Measurements from ENCODE around the gene RPP38.

Gene RPP38

DNA sequence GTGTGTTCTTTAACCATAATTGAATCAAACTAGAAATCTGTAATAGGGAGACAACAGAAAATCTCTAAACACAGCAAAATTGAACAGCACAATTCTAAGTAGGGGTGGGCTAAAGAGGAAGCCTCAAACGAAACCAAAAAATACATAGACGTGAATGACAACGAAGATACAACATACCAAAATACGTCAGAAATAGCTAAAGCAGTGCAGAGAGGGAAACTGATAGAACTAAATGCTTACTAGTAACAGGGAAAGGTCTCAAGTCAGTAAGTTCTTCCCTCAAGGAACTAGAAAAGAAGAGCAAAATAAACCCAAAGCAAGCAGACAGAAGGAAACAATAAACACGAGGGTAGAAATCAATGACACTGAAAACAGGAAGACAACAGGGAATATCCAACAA lies 19.1 kb downstream of the RPP38 start:
- no peaks in the 10 kb centered on the region for H3K27me3 ChIP-seq (ENCODE audit: control insufficient read depth, insufficient read depth, low read length)
- no peaks in the 10 kb centered on the region for H3K4me1 ChIP-seq (ENCODE audit: control insufficient read depth, insufficient read depth, low read length)
- H3K9ac ChIP-seq (ENCODE audit: low read depth, low read length) = no peak overlapping the region
- no peaks in the 10 kb centered on the region for H3K36me3 ChIP-seq (ENCODE audit: control insufficient read depth, insufficient read depth, low read length)
- no peaks in the 10 kb centered on the region for H3K9me3 ChIP-seq (ENCODE audit: control insufficient read depth, insufficient read depth, low read length)
- H3K4me3 ChIP-seq (ENCODE audit: low read depth, low read length) = no peak overlapping the region

DNA sequence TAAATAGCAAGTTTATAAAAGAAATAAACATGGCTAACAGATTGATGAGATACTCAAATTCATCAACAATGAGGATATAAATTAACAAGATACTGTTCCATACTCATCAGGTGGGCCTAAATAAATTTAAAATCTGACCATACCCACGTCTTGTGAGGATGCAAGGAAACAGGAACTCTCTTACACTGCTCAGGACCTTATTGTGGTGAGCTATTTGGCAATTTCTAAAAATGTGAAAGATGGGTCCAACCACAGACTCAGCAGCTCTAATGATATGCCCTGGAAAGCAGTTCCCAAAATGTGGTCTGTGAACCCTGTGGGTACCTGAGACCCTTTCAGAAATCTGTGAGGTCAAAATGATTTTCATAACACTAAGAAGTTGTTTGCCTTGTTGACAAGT lies 21.5 kb downstream of the RPP38 start:
- Histone ChIP-seq H3K9ac (ENCODE audit: low read depth, low read length) (no peak overlapping the region), H3K27me3 (ENCODE audit: control insufficient read depth, insufficient read depth, low read length) (no peaks in the 10 kb centered on the region), H3K4me1 (ENCODE audit: control insufficient read depth, insufficient read depth, low read length) (no peaks in the 10 kb centered on the region), H3K36me3 (ENCODE audit: control insufficient read depth, insufficient read depth, low read length) (no peaks in the 10 kb centered on the region), H3K9me3 (ENCODE audit: control insufficient read depth, insufficient read depth, low read length) (no peaks in the 10 kb centered on the region), H3K4me3 (ENCODE audit: low read depth, low read length) (no peak overlapping the region)

DNA sequence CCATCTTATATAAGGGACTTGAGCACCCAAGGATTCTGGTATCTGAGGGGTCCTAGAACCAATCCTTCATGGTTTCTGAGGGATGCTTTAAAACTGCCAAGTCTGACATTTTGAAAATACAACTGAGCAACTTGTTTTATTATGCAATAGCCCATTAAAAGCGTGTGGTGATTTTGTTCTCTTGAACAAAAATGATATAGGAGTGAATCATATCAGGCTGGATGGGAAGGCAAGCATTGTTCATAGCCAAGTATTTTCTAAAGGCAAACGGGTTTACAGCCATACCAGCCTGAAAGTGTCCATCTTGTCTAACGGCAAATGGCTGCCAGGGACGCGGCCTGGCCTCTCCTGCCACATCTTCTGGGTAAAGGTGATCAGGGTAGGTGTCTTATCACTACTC lies 23.4 kb downstream of the RPP38 start:
- Histone ChIP-seq H3K36me3 (ENCODE audit: control insufficient read depth, insufficient read depth, low read length) (no peaks in the 10 kb centered on the region), H3K9me3 (ENCODE audit: control insufficient read depth, insufficient read depth, low read length) (no peaks in the 10 kb centered on the region), H3K27me3 (ENCODE audit: control insufficient read depth, insufficient read depth, low read length) (no peaks in the 10 kb centered on the region), H3K4me3 (ENCODE audit: low read depth, low read length) (no peak overlapping the region), H3K4me1 (ENCODE audit: control insufficient read depth, insufficient read depth, low read length) (no peaks in the 10 kb centered on the region), H3K9ac (ENCODE audit: low read depth, low read length) (no peak overlapping the region)

DNA sequence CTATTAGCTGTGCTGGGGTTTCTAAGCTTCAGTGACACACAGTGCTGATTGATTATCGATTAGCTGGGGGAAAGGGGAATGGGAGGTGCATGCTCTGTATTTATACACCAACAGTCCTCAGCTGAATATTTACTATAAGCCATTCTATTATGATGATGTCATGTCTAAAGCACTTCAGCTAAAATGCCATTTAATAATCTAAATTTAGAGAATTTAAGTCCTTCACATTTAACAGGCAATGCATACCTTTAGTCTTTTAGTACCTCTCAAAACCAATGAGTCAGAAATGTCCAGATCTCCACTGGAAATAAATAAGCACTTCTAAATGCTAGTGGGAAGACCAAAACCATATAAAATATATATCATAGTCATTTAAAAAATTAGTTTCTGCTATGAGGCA lies 24.6 kb downstream of the RPP38 start:
- Histone ChIP-seq H3K9me3 (ENCODE audit: control insufficient read depth, insufficient read depth, low read length) (no peaks in the 10 kb centered on the region), H3K36me3 (ENCODE audit: control insufficient read depth, insufficient read depth, low read length) (peaks cover 4% of the 10 kb centered on the region), H3K27me3 (ENCODE audit: control insufficient read depth, insufficient read depth, low read length) (no peaks in the 10 kb centered on the region)

DNA sequence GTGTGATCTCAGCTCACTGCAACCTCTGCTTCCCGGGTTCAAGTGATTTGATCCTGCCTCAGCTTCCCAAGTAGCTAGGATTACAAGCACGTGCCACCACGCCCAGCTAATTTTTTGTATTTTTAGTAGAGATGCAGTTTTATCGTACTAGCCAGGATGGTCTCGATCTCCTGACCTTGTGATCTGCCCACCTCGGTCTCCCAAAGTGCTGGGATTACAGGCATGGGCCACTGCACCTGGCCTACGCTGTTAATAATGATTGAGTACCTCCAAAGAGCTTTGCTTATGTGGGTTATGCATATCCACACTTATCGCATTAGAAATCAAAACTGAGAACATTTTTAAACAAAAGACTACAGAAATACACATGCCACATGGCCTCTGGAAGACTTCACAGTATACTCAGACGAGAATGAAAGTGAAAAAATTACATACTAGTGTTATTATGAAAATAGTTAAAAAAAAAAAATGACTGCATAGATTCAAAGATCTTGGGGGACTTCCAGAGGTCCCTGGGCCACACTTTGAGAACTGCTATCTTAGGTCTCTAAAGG lies 25.4 kb downstream of the RPP38 start:
- no peaks in the 10 kb centered on the region for H3K9me3 ChIP-seq (ENCODE audit: control insufficient read depth, insufficient read depth, low read length)
- H3K36me3 ChIP-seq (ENCODE audit: control insufficient read depth, insufficient read depth, low read length) = peaks cover 4% of the 10 kb centered on the region
- H3K4me3 ChIP-seq (ENCODE audit: low read depth, low read length) = no peak overlapping the region
- no peaks in the 10 kb centered on the region for H3K4me1 ChIP-seq (ENCODE audit: control insufficient read depth, insufficient read depth, low read length)
- no peaks in the 10 kb centered on the region for H3K27me3 ChIP-seq (ENCODE audit: control insufficient read depth, insufficient read depth, low read length)
- no peak overlapping the region for H3K9ac ChIP-seq (ENCODE audit: low read depth, low read length)

More for the DNA sequence above, 24.6 kb downstream of the RPP38 start:
- Histone ChIP-seq H3K9ac (ENCODE audit: low read depth, low read length) (no peak overlapping the region), H3K4me1 (ENCODE audit: control insufficient read depth, insufficient read depth, low read length) (no peaks in the 10 kb centered on the region), H3K4me3 (ENCODE audit: low read depth, low read length) (no peak overlapping the region)

DNA sequence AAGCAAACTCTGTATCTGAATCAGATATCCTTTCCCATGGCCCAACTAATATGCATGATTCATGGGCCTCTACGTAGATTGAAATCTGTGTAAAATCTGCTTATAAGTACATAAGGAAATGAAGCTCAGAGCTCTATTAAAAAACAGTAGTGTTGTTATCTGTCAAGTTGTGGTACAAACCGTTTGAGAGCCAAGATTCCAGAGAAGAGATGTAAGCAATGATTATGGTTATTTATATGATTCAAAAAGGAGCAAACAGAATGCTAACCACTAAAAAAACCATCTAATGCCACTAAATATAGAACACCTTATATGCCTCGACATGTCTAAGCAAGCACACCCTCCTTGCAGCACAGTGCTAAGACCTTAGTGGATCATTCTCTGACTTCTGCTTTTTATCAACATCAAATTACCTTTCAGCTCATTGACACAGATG lies 26.6 kb downstream of the RPP38 start:
- Histone ChIP-seq H3K9ac (ENCODE audit: low read depth, low read length) (no peak overlapping the region), H3K9me3 (ENCODE audit: control insufficient read depth, insufficient read depth, low read length) (no peaks in the 10 kb centered on the region), H3K4me1 (ENCODE audit: control insufficient read depth, insufficient read depth, low read length) (no peaks in the 10 kb centered on the region), H3K4me3 (ENCODE audit: low read depth, low read length) (no peak overlapping the region), H3K27me3 (ENCODE audit: control insufficient read depth, insufficient read depth, low read length) (no peaks in the 10 kb centered on the region), H3K36me3 (ENCODE audit: control insufficient read depth, insufficient read depth, low read length) (peaks cover 4% of the 10 kb centered on the region)

DNA sequence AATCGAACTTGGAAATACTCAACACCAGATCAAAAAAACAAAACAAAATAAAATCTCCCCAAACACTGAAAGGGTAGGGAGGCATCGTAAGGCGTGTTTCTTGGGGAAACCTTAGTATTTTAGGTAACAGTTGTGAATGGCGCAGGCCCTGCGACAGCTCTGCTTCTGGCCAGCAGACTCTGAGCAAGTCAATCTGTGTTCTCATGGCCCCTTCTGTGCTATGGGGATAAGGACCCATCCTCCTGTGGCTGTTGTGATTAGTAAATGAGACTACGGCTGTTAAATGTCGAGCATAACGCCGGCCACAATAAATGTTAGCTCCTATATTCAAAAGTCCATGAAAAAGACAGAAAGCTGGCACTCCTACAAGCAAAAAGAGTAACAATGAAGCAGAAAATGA lies 27.0 kb downstream of the RPP38 start:
- Histone ChIP-seq H3K4me1 (ENCODE audit: control insufficient read depth, insufficient read depth, low read length) (no peaks in the 10 kb centered on the region), H3K4me3 (ENCODE audit: low read depth, low read length) (no peak overlapping the region), H3K9ac (ENCODE audit: low read depth, low read length) (no peak overlapping the region), H3K27me3 (ENCODE audit: control insufficient read depth, insufficient read depth, low read length) (no peaks in the 10 kb centered on the region), H3K36me3 (ENCODE audit: control insufficient read depth, insufficient read depth, low read length) (peaks cover 4% of the 10 kb centered on the region), H3K9me3 (ENCODE audit: control insufficient read depth, insufficient read depth, low read length) (no peaks in the 10 kb centered on the region)

DNA sequence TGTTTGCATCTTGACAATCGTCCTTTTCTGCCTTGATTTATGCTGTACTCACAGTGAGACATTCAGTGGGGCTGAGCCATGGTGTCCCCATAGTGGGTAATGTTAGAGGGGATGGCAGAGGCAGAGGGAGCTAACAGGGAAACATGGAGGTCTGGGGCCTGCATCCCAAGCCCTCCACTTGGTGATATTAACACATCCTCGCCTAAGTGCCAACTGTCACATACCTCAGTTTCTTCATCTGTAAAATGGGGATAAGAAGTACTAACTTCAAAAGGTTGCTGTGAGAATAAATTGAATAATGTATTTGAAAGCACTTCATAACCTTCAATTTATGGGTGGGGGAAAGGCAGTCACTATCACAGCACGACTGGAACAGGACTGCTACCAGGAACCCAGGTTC lies 27.8 kb downstream of the RPP38 start:
- H3K36me3 ChIP-seq (ENCODE audit: control insufficient read depth, insufficient read depth, low read length) = peaks cover 4% of the 10 kb centered on the region

DNA sequence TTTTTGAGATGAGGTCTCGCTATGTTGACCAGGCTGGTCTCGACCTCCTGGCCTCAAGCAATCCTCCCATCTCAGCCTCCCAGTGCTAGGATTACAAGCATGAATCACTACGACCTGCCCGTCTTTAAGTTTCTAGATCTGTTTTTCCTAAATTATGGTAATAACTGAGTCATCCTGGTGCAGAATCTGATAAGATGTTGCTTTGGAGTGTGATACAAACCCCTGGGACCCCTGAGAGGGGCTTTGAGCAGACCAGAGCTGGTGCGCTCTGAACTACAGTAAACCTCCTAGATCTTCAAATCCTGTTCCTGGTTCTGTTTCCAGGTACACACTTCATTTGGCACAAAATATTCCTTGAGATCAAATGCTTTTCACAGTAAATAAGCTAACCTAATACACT lies 34.2 kb downstream of the RPP38 start:
- Histone ChIP-seq H3K4me1 (ENCODE audit: control insufficient read depth, insufficient read depth, low read length) (no peaks in the 10 kb centered on the region), H3K9ac (ENCODE audit: low read depth, low read length) (no peak overlapping the region), H3K36me3 (ENCODE audit: control insufficient read depth, insufficient read depth, low read length) (peaks cover 11% of the 10 kb centered on the region)

More for the DNA sequence above, 27.8 kb downstream of the RPP38 start:
- no peaks in the 10 kb centered on the region for H3K9me3 ChIP-seq (ENCODE audit: control insufficient read depth, insufficient read depth, low read length)
- H3K27me3 ChIP-seq (ENCODE audit: control insufficient read depth, insufficient read depth, low read length) = no peaks in the 10 kb centered on the region
- H3K9ac ChIP-seq (ENCODE audit: low read depth, low read length) = no peak overlapping the region
- no peaks in the 10 kb centered on the region for H3K4me1 ChIP-seq (ENCODE audit: control insufficient read depth, insufficient read depth, low read length)
- H3K4me3 ChIP-seq (ENCODE audit: low read depth, low read length) = no peak overlapping the region

DNA sequence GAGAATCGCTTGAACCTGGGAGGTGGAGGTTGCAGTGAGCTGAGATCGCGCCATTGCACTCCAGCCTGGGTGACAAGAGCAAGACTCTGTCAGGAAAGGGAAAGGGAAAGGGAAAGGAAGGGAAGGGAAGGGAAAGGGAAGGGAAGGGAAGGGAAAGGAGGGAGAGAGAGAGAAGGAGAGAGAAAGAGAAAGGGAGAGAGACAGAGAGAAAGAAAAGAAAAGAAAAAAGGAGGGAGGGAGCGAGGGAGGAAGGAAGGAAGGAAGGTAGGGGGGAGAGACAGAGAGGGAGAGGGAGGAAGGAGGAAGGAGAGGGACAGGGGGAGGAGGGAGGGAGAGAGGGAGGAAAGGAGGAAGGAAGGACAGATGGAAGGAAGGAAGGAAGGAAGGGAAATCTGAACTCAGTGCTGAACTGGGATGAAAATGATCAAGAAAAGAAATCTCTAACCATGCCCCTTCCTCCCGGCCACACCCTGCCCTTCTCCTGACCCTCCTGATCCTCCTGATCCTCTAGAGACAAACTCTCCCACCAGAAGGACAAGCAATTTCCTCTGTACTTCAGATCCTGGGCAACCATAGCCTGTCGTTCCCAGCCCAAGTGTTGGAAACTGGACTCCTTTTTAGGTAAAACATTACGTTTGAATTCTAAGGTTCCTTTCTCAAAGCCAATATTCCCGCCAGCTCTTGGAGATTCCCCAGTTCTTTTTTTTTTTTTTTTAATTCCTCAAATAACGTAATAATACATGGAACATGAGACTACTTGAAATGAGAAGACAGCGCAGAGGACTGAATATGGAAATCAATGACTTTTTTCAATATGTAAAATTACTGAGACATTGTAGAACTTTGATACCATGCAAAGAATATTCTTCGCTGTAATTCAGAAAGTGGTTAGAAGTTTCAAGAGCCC lies 39.2 kb downstream of the RPP38 start:
- Histone ChIP-seq H3K4me1 (ENCODE audit: control insufficient read depth, insufficient read depth, low read length) (no peaks in the 10 kb centered on the region), H3K9ac (ENCODE audit: low read depth, low read length) (no peak overlapping the region), H3K36me3 (ENCODE audit: control insufficient read depth, insufficient read depth, low read length) (peaks cover 8% of the 10 kb centered on the region), H3K9me3 (ENCODE audit: control insufficient read depth, insufficient read depth, low read length) (no peaks in the 10 kb centered on the region), H3K4me3 (ENCODE audit: low read depth, low read length) (no peak overlapping the region), H3K27me3 (ENCODE audit: control insufficient read depth, insufficient read depth, low read length) (no peaks in the 10 kb centered on the region)

More for the DNA sequence above, 34.2 kb downstream of the RPP38 start:
- Histone ChIP-seq H3K4me3 (ENCODE audit: low read depth, low read length) (no peak overlapping the region), H3K27me3 (ENCODE audit: control insufficient read depth, insufficient read depth, low read length) (no peaks in the 10 kb centered on the region), H3K9me3 (ENCODE audit: control insufficient read depth, insufficient read depth, low read length) (no peaks in the 10 kb centered on the region)

DNA sequence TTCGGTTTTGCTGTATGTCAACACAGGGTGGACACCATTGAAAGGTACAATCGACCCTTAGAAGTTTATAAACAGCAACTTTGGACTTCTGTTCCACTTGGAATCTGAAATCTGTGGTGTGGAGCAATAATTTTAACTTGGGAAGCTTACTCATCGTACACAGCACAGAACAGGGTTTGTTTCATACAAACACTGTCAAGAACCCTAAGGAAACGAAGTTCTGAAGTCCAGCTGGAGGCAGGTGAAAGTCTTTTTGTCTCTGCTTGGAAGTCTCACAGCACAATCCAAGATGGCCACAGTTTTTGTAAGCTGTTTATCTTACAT lies 39.8 kb downstream of the RPP38 start:
- H3K27me3 ChIP-seq (ENCODE audit: control insufficient read depth, insufficient read depth, low read length) = no peaks in the 10 kb centered on the region
- peaks cover 8% of the 10 kb centered on the region for H3K36me3 ChIP-seq (ENCODE audit: control insufficient read depth, insufficient read depth, low read length)
- H3K9ac ChIP-seq (ENCODE audit: low read depth, low read length) = no peak overlapping the region
- no peaks in the 10 kb centered on the region for H3K9me3 ChIP-seq (ENCODE audit: control insufficient read depth, insufficient read depth, low read length)
- no peak overlapping the region for H3K4me3 ChIP-seq (ENCODE audit: low read depth, low read length)
- no peaks in the 10 kb centered on the region for H3K4me1 ChIP-seq (ENCODE audit: control insufficient read depth, insufficient read depth, low read length)

DNA sequence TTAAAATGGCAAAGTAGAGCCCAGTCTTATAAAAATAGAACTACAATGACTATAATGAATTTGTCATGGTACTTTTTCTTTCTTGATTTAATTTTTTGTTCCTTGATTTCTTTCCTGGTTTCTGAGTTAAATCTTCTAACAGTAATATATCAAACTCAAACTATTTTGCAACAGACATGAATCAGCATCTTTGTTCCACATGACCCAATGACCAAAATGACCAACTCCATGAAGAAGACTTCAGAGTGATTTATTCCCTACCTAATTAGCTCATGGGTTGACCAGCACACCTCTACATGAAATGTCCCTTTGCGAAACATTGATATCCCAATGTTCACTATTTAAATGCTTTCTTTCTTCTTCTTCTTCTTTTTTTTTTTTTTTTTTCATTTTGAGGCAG lies 40.5 kb downstream of the RPP38 start:
- Histone ChIP-seq H3K36me3 (ENCODE audit: control insufficient read depth, insufficient read depth, low read length) (peaks cover 8% of the 10 kb centered on the region), H3K4me3 (ENCODE audit: low read depth, low read length) (no peak overlapping the region), H3K4me1 (ENCODE audit: control insufficient read depth, insufficient read depth, low read length) (no peaks in the 10 kb centered on the region), H3K9me3 (ENCODE audit: control insufficient read depth, insufficient read depth, low read length) (no peaks in the 10 kb centered on the region), H3K27me3 (ENCODE audit: control insufficient read depth, insufficient read depth, low read length) (no peaks in the 10 kb centered on the region), H3K9ac (ENCODE audit: low read depth, low read length) (no peak overlapping the region)
